HG03159 (cell line): ENCODE results near the gene CACNA1E.

Experiments
- ATAC-seq: cut with Tn5 transposase; IDR thresholded peaks from one replicate; pipeline ENCODE4 v1.9.1; 2021; ENCODE audit warnings: mild to moderate bottlenecking, moderate library complexity; ENCODE audit not compliant: unreplicated experiment

Gene CACNA1E

GRCh38 chr1:181748013-181748412 lies 264.7 kb downstream of the CACNA1E start:
- no peak for ATAC-seq

GRCh38 chr1:181754103-181754502 lies 270.8 kb downstream of the CACNA1E start:
- ATAC-seq = no peak

GRCh38 chr1:181759481-181759880 lies 276.2 kb downstream of the CACNA1E start:
- no peak for ATAC-seq

- no peak for ATAC-seq
Measured at GRCh38 chr1:181763736-181764135, 280.4 kb downstream of the CACNA1E start.

DNA sequence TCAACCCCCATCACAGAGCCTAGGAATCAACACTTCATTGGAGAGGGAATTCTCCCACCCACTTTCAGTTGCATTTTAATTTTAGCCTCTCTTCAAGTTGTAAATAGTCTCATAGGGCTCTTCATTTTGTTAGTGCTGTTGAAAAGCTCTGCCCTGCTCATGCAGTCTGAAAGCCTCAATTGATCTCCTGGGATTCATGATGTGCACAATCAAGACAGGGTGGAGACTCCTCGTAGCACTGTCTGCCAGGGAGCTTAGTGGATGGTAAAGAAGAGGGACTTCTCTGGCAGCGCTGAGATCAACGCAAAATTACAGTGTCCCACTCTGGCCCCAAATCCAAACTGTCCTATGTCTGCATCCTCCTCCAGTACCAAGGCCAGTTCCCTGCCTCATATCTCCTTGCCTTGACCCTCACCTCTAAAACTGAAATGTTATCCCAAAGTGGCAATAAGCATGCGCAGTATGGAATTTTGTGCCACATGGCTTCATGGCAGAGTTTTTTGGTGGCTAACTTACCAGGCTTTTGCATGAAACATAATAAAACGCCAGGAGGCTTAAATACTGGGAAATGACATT lies 282.2 kb downstream of the CACNA1E start:
- ATAC-seq = no peak

DNA sequence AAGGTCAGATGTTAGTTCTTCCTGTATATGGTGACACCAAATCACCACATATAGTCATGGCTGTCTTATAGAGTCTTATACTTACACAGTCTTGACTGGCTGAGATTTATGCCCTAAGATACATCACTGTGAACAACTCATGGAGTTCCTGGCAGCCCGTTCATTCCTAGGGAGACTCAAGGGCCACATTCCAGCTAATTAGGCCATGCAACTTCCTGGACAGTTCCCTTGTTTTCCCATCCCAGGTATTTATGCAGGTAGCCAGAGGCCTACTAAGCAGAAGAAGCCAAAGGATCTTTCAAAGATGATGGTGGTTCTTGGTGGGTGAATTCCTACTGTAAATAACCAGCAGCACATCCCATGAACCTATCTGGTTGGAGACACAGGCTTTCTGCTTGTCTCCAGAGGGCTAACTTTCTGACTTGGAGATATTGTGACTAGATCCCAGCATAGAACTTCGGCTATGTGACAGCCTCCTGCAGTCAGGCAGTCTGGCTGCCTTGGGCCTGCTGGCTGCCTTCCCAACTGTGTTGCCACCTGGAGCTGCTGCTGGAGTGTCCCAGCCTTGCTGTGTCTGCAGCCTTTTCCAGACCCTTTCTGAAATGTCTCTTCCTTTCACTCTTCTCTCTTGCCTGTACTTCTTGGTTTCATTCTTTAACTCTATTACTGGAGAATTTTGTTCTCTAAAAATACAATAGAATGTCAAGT lies 283.8 kb downstream of the CACNA1E start:
- no peak for ATAC-seq

DNA sequence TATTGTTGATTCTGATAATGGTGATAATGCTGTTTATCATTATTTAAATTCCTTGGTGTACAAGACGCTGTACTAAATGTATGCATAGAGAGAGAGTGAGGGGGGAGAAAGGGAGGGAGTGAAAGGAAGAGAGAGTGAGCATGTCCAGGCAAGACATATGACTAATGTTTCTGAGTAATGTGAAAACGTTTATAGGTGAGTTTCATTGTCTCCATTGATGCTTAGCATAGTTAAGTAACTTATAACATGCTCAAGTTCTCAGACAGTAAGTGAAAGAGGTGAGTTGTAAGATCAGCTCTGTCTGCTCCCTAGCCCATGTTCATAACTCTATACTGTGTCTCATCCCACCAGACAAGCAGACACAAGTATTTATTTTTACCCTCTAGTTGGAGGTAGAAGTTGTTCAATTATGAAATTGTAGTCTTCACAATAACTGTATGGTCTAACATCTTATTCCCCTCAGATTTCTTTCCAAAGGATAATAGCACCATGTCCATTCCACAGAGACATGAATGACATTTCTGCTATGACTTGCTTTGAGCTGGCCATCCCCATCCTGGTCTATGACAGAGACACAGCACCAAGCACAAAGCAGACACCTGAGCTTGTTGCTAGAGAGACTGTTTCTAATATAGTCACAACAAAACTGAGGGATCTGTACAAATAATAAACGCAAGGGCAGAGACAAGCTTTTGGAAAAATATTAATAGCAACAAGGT lies 285.1 kb downstream of the CACNA1E start:
- ATAC-seq = no peak

GRCh38 chr1:181768930-181769280 lies 285.6 kb downstream of the CACNA1E start:
- ATAC-seq = no peak

- no peak for ATAC-seq
Measured at GRCh38 chr1:181769846-181770245, 286.5 kb downstream of the CACNA1E start.

GRCh38 chr1:181772714-181773113 lies 289.4 kb downstream of the CACNA1E start:
- ATAC-seq = no peak

DNA sequence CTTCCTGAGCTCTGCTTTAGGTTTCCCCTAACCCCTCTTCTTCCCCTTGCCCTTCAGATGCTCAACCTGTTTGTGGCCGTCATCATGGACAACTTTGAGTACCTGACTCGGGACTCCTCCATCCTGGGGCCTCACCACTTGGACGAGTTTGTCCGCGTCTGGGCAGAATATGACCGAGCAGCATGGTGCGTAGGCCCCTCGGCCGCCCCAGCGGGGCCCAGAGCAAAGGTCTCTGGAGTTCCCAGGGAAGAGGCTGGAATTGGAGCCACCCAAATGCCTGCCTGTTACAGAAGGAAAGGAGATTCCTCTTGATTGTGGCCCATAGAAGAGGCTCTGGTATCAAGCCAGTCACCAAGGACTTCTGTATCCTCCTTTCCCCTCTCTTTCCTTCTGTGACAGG lies 292.7 kb downstream of the CACNA1E start:
- ATAC-seq = no peak

- ATAC-seq = no peak
Measured at GRCh38 chr1:181777286-181777685, 294.0 kb downstream of the CACNA1E start.

GRCh38 chr1:181777812-181778211 lies 294.5 kb downstream of the CACNA1E start:
- ATAC-seq = no peak

- no peak for ATAC-seq
Measured at GRCh38 chr1:181778640-181779260, 295.4 kb downstream of the CACNA1E start.

GRCh38 chr1:181779343-181779742 lies 296.0 kb downstream of the CACNA1E start:
- no peak for ATAC-seq

DNA sequence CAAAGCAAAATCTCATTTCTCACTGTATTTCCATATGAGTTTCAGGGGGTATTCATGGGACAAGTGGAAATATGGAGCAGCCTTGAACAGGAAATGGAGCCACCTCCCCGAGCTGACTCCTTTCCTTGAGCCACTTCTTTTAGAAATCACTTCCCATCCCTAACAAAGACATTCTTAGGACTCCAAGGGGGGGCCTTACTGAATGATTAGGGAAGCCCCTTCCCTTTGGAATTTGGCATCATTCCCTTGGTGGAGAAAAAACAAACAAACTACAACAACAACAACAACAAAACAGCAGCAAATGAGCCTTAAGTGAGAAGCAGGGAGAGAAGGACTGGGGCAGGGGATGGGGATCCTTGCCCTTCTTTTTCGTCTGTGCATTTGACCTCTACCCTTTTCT lies 299.9 kb downstream of the CACNA1E start:
- ATAC-seq = no peak

DNA sequence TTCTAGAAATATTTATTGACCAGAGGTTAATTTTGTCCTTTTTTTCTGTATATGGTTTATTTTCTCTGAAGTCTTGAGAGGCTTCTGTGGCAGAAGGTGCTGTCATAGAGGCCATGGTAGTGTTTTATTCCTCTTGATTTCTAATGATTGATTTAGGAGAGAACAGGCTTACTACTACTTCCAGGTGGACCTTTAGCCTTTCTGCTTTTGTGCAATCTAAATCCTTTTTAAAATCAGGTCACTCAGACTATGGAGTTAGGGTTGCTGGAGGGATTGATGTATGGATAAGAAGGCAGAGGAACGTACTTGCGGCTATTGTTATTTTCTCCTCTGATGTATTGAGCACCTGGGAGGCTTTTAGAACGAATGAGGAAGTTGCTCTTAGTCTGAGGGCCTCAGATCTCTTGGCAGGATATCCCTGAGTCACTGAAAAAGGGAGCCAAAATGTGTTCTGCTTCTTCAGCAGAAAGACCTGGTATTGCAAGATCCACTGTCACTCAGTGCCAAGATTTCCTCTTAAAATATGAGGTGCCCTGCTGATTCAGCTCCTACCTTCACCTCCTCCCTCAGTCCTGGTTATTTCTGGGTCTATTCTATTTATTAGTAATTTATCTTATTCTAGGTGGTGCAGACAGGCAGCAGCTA lies 300.8 kb downstream of the CACNA1E start:
- no peak for ATAC-seq

GRCh38 chr1:181789395-181789794 lies 306.1 kb downstream of the CACNA1E start:
- no peak for ATAC-seq

- ATAC-seq = no peak
Measured at GRCh38 chr1:181791721-181792120, 308.4 kb downstream of the CACNA1E start.

- no peak for ATAC-seq
Measured at GRCh38 chr1:181793831-181794230, 310.5 kb downstream of the CACNA1E start.

DNA sequence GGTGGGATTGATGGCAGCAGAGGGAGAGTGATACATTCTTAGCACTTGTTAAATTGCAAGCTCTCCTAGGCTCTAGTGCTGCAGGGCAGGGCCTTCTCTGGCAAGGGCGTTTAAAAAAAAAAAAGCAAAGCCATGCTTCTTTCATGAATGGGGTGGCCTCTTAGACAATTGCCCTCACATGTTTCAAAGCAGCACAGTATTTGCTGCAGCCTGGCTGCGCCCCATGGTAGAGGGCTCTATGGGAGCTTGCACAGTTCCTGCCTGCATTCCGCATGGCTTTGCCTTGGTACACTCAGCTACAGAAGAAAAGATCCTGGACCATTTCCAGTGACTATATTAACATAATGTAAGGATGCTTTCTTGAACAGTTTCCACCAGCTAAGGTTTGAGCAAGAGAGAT lies 311.0 kb downstream of the CACNA1E start:
- ATAC-seq = no peak
